ENCODE measurements around the gene RAB40A. TPM values are rescaled to one million over a fixed set of nuclear protein-coding genes. Genes with fewer than 3 reads are reported as not detected.
"Not testable (repeated sequence)": the region's sequence is repeated elsewhere in the genome, so short reads cannot be mapped to it uniquely, and the experiment has no call there.

RAB40A gene
- total RNA-seq, 2 donors from 2014 or later, result 0.18 TPM

GRCh38 chrX:103531002-103531401 lies 11.7 kb upstream of the RAB40A start:
- DNase-seq, result no peak
- intact Hi-C loops (cut with DNase I), result loop anchor here in 1 of 2 donors (5.0 to 10.0 kb wide), 3 partner anchors 101 to 241 kb away; partner anchors contain the start of gene MORF4L2
- no peak for ATAC-seq

DNA sequence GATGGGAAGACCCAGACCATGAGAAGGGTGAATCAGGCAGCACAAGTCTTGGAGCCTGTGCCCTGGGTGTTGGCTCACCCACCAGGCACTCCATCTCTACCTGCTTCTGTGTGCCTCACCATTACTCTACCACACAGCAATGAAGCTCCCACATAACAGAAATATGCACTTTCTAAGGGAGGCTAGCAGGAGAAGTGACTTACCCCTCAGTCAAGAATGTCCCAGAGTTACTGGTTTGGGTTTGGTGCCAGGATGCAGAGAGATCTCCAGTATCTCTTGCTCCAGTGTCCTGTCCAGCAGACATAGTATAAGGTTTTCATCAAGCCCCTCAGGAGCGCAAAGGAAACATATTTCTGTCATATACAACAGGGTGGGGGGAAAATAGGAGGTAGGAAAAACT lies 11.3 kb upstream of the RAB40A start:
- DNase-seq (no peak), ATAC-seq (no peak)
- intact Hi-C loops (cut with DNase I), result loop anchor here in 1 of 2 donors (5.0 to 10.0 kb wide), 3 partner anchors 102 to 242 kb away; partner anchors contain the start of gene MORF4L2

GRCh38 chrX:103529550-103529949 lies 10.3 kb upstream of the RAB40A start:
- ATAC-seq, result no peak
- intact Hi-C loops (cut with DNase I), result no loop called here

DNA sequence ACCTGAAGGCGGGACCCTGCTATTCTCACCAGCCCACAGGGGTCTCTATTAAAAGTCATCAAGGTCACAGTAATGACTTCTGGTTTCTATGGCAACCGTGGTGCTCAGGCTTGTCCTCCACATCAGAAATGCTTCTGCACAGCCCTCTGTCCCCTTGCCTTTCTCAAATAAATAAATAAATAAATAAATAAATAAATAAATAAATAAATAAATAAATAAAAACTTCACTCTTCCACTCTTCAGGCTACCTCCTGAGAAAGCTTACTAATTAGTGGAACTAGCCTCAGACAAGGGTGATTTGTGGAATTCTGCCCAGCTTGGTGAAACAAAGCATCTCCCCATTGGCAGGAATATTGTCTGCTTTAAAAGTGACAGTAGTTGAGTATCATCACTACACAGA lies 5.5 kb upstream of the RAB40A start:
- intact Hi-C loops (cut with DNase I), result no loop called here
- ATAC-seq (no peak), DNase-seq (no peak)

More at GRCh38 chrX:103529550-103529949, 10.3 kb upstream of the RAB40A start:
- no peak for DNase-seq

DNA sequence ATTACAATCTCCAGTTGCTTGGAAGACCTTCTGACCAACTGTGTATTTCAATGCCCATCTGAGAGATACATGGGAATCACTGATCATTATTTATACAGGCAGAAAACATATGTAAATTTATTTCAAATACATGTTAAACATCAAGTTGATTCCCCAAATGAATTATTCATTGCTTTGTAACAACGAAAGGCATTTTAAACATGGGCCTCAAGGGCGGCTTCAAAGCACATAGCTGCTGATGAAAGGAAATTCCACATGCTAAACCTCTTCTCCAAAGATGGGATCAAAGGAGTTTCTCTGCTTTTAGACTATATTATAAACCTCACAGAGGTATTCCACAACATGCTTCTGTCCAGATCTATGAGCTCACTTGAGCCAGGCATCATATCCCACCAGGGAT lies 4.3 kb upstream of the RAB40A start:
- intact Hi-C loops (cut with DNase I), result no loop called here
- ATAC-seq, result no peak
- DNase-seq, result no peak

DNA sequence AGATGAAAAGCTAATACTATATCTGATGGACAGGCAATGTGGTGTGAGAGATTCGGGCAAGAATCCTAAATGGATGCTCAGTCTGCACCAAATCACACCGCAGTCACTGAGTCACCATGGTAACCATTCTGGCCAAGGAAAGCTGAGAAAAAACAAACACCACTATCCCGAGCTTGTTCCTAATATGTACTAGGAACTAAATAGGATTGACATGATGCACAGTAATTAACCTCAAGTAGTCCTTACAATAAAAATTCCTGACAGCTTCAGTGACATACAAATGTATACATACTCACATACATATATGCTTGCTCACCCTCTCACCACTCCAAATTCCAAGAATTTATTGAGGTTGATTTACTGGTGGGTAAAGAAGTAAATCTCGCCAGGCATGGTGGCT lies 1.1 kb upstream of the RAB40A start:
- ATAC-seq, result no peak
- DNase-seq, result no peak
- intact Hi-C loops (cut with DNase I), result no loop called here

- intact Hi-C loops (cut with DNase I), result no loop called here
- ATAC-seq (no peak), DNase-seq (no peak)
These were observed 718 bp downstream of the RAB40A start for GRCh38 chrX:103518571-103518970.

- ATAC-seq (no peak), DNase-seq (no peak)
- intact Hi-C loops (cut with DNase I), result no loop called here
These were observed 2.0 kb downstream of the RAB40A start for GRCh38 chrX:103517246-103517645.

DNA sequence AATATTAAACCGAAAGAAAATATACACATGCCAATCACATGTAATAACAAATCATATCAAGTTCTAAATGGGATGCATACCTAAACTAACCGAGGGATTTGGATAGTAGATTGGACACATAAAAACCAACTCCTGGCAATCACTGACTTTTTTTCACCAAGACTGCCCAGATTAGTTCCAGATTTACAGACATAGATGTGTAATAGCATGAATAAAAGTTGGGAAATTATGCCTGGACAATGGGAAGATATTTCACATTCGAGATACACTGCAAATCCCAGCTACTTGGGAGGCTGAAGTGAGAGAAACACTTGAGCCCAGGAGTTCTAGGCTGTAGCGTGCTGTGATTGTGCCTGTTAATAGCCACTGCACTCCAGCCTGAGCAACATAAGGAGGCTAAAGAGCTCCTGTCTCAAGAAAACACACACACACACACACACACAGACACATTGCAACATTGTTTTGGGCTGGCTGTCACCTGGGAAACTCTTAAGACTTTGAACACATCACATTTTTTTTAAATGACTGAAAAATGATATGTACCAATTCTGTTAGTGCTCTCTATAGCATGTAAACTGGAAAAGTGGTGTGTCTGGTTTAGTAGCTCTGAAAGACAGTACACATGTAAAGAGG lies 5.7 kb downstream of the RAB40A start:
- no peak for ATAC-seq
- no peak for DNase-seq
- intact Hi-C loops (cut with DNase I), result no loop called here

DNA sequence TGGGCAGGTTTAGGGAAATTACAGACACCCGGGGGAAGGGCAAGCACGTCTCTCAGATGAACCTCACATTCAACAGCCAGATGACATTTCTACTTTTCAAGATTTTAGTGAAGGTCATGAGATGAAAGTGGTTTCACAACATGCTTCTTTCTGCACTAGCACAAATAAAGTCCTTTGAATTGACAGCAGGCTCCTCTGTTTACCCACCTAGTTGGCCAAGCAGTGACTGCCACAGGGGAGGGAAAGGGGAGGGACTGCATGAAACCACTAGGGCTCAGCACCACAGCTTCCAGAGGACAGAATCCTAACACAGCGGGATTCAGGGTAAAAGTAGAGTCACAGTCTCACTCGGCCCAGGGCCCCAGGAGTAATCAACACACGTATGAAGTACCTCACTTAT lies 6.2 kb downstream of the RAB40A start:
- intact Hi-C loops (cut with DNase I), result no loop called here
- ATAC-seq, result no peak
- DNase-seq, result no peak

DNA sequence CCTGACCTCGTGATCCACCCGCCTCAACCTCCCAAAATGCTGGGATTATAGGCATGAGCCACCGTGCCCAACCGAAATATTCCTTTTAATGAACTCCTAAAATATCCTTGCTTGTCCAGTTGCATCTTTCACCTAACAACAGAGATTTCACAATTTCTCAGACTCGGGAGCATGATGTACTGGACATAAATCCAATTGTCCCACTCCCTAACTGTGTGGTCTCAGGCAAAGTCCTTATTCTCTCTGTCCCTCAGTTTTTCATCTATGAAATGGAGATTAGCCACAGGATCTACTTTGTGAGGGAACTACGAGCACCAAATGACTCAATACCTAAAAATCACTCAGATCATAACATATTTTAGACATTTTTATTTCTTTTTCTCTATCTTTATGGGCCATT lies 9.3 kb downstream of the RAB40A start:
- DNase-seq (no peak), ATAC-seq (no peak)
- intact Hi-C loops (cut with DNase I), result no loop called here

GRCh38 chrX:103503853-103504207 lies 15.5 kb downstream of the RAB40A start:
- ATAC-seq, result no peak
- intact Hi-C loops (cut with DNase I), result no loop called here
- no peak for DNase-seq

- ATAC-seq (no peak), DNase-seq (no peak)
- intact Hi-C loops (cut with DNase I), result no loop called here
These were observed 16.0 kb downstream of the RAB40A start for GRCh38 chrX:103503163-103503852.

GRCh38 chrX:103498786-103499185 lies 20.5 kb downstream of the RAB40A start:
- no peak for DNase-seq
- no peak for ATAC-seq
- intact Hi-C loops (cut with DNase I), result no loop called here

GRCh38 chrX:103495786-103496185 lies 23.5 kb downstream of the RAB40A start:
- DNase-seq (no peak), ATAC-seq (no peak)
- intact Hi-C loops (cut with DNase I), result no loop called here

DNA sequence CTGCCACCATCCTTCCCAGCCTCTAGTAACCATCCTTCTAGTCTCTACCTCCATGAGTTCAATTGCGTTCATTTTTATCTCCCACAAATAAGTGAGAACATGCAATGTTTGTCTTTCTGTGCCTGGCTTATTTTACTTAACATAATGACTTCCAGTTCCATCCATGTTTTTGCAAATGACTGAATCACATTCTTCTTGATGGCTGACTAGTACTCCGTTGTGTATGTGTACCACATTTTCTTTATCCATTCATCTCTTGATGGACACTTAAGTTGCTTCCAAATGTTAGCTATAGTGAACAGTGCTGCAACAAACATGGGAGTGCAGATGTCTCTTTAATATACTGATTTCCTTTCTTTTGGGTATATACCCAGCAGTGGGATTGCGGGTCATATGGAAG lies 25.7 kb downstream of the RAB40A start:
- intact Hi-C loops (cut with DNase I); ATAC-seq: not testable (repeated sequence)

GRCh38 chrX:103489733-103490132 lies 29.6 kb downstream of the RAB40A start:
- intact Hi-C loops (cut with DNase I); DNase-seq; ATAC-seq: not testable (repeated sequence)

More for the DNA sequence above, 25.7 kb downstream of the RAB40A start:
- not testable (repeated sequence) for DNase-seq

DNA sequence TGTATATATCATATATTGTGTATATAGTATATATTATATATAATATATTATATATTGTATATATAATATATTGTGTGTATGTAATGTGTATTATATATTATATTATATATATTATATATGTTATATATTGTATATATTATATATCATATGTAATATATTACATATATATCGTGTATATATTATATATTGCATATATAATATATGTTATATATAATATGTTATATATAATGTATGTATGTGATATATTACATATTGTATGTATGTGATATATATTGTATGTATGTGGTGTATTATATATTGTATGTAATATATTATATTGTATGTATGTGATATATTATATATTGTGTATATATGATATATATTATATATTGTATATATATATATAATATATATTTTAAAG lies 30.5 kb downstream of the RAB40A start:
- no peak for ATAC-seq
- no peak for DNase-seq
- intact Hi-C loops (cut with DNase I), result no loop called here

DNA sequence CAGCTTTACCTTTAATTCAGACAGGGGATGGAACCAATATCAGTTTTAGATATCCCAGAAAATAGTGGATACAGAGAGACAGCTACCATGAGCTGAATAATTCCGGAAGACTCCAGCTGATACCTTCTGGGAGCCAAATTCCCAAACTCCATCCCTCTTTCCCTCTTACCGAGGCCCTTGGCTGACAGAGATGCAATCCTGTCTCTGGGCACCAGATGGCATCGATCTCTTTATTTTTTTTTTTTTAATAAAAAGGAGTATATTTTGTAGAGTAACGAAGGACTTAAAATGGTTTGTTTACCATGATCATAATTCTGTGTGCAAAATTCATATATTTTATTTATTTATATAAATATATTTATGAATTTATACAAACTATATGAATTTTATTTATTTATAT lies 31.0 kb downstream of the RAB40A start:
- ATAC-seq, result no peak
- intact Hi-C loops (cut with DNase I), result no loop called here

GRCh38 chrX:103483720-103484119 lies 35.6 kb downstream of the RAB40A start:
- ATAC-seq, result no peak
- intact Hi-C loops (cut with DNase I), result no loop called here
- DNase-seq, result no peak

More for the DNA sequence above, 31.0 kb downstream of the RAB40A start:
- no peak for DNase-seq

DNA sequence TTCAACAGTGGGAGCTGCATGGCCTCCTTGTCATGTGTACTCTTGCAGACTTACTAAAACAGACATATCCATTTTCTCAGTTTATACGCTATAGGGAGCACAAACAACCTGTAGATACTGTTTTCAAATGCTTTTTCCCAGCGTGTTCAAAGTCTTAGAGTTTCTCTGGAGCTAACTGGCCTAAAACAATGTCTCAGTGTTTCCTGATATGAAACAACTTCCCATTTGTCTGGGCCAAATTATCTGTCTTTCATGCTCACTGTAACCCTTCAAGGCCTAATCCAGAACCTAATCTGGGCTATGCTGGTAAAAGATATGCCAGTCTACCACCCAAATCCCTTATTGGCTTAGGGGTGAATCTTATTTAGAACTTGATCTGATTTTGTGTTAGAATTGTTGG lies 38.8 kb downstream of the RAB40A start:
- ATAC-seq (no peak), DNase-seq (no peak)
- intact Hi-C loops (cut with DNase I), result no loop called here

Measured in left cardiac atrium (tissue), 4 donors.